SK-N-SH (cell line): Measurements from ENCODE around the gene PAM.

ENCODE experiments used
- NRF1 ChIP-seq: IDR thresholded peaks from 2 replicates; pipeline ENCODE4 v1.6.1; 2012; ENCODE audit warnings: low read depth, mild to moderate bottlenecking, low read length
- TF ChIP-seq, protein P1 (sequence below): fragments of 200-600 bp; sonication (generic); IDR thresholded peaks from 2 replicates; pipeline ENCODE4 v1.6.1; 2017; ENCODE audit warnings: antibody characterized with exemption, mild to moderate bottlenecking, moderate library complexity

DNA sequence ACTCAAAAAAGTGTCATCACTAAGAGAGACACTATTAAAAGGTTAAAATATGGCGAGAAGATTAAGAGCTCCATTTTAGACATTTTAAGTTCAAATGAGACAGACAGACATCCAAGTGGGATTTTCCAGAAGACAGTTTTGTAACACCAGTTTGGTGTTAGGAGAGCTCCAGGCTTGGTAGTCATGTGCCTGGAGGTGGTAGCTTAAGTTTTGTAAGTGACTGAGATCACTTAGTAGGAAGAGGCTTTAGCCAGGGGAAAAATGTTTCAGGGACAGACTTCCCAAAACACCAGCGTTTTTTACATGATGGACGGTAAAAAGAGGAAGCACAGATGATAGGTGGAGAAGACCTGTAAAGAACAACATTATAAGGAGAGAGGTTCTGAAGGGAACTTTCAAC, 214.5 kb downstream of the PAM start:
- no peak for TF ChIP-seq NRF1
- TF ChIP-seq, protein P1, sequence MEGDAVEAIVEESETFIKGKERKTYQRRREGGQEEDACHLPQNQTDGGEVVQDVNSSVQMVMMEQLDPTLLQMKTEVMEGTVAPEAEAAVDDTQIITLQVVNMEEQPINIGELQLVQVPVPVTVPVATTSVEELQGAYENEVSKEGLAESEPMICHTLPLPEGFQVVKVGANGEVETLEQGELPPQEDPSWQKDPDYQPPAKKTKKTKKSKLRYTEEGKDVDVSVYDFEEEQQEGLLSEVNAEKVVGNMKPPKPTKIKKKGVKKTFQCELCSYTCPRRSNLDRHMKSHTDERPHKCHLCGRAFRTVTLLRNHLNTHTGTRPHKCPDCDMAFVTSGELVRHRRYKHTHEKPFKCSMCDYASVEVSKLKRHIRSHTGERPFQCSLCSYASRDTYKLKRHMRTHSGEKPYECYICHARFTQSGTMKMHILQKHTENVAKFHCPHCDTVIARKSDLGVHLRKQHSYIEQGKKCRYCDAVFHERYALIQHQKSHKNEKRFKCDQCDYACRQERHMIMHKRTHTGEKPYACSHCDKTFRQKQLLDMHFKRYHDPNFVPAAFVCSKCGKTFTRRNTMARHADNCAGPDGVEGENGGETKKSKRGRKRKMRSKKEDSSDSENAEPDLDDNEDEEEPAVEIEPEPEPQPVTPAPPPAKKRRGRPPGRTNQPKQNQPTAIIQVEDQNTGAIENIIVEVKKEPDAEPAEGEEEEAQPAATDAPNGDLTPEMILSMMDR = no peak
